ENCODE measurements around the gene GALNT17. TPM values are rescaled to one million over a fixed set of nuclear protein-coding genes. Genes with fewer than 3 reads are reported as not detected.

The GALNT17 gene
- polyA plus RNA-seq, 1 experiment: not detected

DNA sequence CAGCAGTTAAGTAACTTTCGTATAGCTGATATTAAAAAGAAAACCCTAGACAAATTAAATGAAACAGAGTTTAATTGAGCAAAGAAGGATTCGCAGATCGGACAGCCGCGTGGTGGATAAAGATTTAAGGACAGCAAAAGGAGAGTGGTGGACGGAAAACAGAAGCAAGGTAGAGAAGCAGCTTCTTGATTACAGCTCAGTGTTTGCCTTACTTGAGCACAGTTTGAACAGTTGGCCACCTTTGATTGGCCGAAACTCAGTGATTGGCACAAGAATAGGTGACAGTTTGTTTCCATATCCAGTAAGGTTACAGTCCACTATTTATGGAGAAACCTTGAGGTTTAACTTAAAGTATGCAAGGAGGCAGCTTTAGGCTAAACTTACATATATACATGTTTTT, 231.7 kb downstream of the GALNT17 start:
- Histone ChIP-seq H3K4me3 (ENCODE audit: low read depth, low read length) (no peak overlapping the region), H3K27me3 (ENCODE audit: control insufficient read depth, insufficient read depth, low read length) (no peaks in the 10 kb centered on the region), H3K9me3 (ENCODE audit: control insufficient read depth, insufficient read depth, low read length) (peaks cover 42% of the 10 kb centered on the region), H3K27ac (ENCODE audit: low read depth, low read length) (no peak overlapping the region)
- ChIA-PET POLR2A (no interaction called here), CTCF (no interaction called here)
- TF ChIP-seq, protein P1, sequence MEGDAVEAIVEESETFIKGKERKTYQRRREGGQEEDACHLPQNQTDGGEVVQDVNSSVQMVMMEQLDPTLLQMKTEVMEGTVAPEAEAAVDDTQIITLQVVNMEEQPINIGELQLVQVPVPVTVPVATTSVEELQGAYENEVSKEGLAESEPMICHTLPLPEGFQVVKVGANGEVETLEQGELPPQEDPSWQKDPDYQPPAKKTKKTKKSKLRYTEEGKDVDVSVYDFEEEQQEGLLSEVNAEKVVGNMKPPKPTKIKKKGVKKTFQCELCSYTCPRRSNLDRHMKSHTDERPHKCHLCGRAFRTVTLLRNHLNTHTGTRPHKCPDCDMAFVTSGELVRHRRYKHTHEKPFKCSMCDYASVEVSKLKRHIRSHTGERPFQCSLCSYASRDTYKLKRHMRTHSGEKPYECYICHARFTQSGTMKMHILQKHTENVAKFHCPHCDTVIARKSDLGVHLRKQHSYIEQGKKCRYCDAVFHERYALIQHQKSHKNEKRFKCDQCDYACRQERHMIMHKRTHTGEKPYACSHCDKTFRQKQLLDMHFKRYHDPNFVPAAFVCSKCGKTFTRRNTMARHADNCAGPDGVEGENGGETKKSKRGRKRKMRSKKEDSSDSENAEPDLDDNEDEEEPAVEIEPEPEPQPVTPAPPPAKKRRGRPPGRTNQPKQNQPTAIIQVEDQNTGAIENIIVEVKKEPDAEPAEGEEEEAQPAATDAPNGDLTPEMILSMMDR (IDR thresholded peaks at IDR 0.05; ENCODE audit: low read depth, low read length): no peak
- no peak for DNase-seq (ENCODE audit: low read depth, low spot score)

DNA sequence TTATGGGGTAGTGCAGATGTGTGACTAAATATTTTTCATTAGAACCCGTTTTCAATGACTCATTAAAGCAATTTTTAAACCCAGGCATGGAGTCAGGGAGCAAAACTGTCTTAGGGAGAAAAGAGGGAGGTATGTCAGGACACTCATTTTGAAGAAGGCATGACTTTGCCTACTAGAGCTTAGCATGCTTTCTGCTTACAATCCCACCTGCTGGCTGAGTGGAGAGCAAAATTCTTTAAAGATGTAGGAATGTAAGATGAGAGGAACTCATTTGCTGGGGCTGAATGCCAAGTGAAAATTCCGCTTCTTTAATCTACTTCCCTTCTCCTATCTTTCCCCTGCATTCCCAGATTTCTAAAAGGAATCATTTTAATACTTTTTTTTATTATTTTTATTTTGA, 232.6 kb downstream of the GALNT17 start:
- ChIA-PET CTCF (no interaction called here), POLR2A (no interaction called here)
- no peak overlapping the region for H3K27ac ChIP-seq (ENCODE audit: low read depth, low read length)
- TF ChIP-seq, protein P1 (IDR thresholded peaks at IDR 0.05; ENCODE audit: low read depth, low read length): no peak
- H3K9me3 ChIP-seq (ENCODE audit: control insufficient read depth, insufficient read depth, low read length): peaks cover 38% of the 10 kb centered on the region
- no peaks in the 10 kb centered on the region for H3K27me3 ChIP-seq (ENCODE audit: control insufficient read depth, insufficient read depth, low read length)
- no peak for DNase-seq (ENCODE audit: low read depth, low spot score)
- no peak overlapping the region for H3K4me3 ChIP-seq (ENCODE audit: low read depth, low read length)

DNA sequence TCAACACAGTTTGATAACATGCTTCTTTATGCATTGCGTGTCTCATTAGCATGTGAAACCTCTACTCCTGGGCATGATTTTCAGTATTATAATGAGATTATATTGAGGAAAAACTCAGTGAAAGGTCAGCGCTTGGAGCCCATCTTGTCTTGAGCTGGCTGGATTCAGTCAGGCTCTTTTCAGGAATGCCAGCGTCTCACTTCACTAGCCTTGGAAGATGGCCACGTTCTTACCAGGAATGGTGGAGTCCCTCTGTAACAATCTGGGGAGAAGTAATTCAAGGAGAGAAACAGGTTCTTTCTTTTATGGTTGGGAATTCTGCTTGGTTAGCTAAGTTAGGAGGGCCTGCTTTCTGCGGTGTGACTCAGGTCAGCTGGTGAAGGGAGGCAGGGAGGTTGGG, 241.0 kb downstream of the GALNT17 start:
- H3K4me3 ChIP-seq (ENCODE audit: low read depth, low read length): no peak overlapping the region
- no peak for DNase-seq (ENCODE audit: low read depth, low spot score)
- peaks cover 54% of the 10 kb centered on the region for H3K9me3 ChIP-seq (ENCODE audit: control insufficient read depth, insufficient read depth, low read length)
- ChIA-PET POLR2A (no interaction called here), CTCF (no interaction called here)
- TF ChIP-seq, protein P1 (IDR thresholded peaks at IDR 0.05; ENCODE audit: low read depth, low read length): no peak
- H3K27ac ChIP-seq (ENCODE audit: low read depth, low read length): no peak overlapping the region
- H3K27me3 ChIP-seq (ENCODE audit: control insufficient read depth, insufficient read depth, low read length): no peaks in the 10 kb centered on the region

DNA sequence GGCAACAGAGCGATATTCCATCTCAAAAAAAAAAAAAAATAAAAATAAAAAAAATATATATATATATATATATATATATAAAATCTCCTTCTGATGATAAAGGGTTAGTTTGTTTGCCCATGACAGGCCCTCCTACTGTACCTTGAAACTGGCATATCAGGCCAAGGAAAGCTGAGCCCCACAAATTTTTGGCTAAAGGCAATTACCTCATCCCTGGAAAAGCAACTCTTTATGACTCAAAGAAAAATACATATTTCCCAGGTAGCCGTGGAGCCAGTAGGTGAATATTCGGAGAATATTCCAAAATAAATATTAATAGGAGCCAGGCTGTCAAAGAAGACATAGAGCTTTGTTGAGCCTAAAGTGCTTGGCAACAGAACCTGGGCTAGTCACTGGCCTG, 245.1 kb downstream of the GALNT17 start:
- Histone ChIP-seq H3K27ac (ENCODE audit: low read depth, low read length) (no peak overlapping the region), H3K4me3 (ENCODE audit: low read depth, low read length) (no peak overlapping the region), H3K9me3 (ENCODE audit: control insufficient read depth, insufficient read depth, low read length) (peaks cover 71% of the 10 kb centered on the region), H3K27me3 (ENCODE audit: control insufficient read depth, insufficient read depth, low read length) (no peaks in the 10 kb centered on the region)
- ChIA-PET POLR2A (no interaction called here), CTCF (no interaction called here)
- DNase-seq (ENCODE audit: low read depth, low spot score): no peak
- TF ChIP-seq, protein P1 (IDR thresholded peaks at IDR 0.05; ENCODE audit: low read depth, low read length): no peak

DNA sequence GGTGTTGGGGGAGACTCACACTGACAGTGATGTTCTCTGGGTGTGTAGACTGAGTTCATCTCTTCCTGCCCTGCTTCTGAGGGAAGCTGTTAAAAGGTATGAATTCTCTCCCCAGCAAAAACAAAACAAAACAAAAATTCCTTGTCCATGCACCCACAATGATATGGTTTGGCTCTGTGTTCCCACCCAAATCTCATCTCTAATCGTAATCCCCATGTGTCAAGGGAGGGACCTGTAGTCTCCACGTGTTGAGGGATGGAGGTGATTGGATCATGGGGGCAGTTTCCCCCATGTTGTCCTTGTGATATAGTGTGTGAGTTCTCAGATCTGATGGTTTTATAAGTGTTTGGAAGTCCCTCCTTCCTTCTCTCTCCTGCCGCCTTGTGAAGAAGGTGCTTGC, 245.5 kb downstream of the GALNT17 start:
- H3K27ac ChIP-seq (ENCODE audit: low read depth, low read length): no peak overlapping the region
- H3K9me3 ChIP-seq (ENCODE audit: control insufficient read depth, insufficient read depth, low read length): peaks cover 72% of the 10 kb centered on the region
- ChIA-PET CTCF (no interaction called here), POLR2A (no interaction called here)
- H3K4me3 ChIP-seq (ENCODE audit: low read depth, low read length): no peak overlapping the region
- no peak for DNase-seq (ENCODE audit: low read depth, low spot score)
- no peaks in the 10 kb centered on the region for H3K27me3 ChIP-seq (ENCODE audit: control insufficient read depth, insufficient read depth, low read length)
- TF ChIP-seq, protein P1 (IDR thresholded peaks at IDR 0.05; ENCODE audit: low read depth, low read length): no peak

Measured in AG04450 (cell line).